IMR-90 (cell line): ENCODE results near the gene HNMT.

Experiments
- CEBPB ChIP-seq: IDR thresholded peaks from 2 replicates; pipeline ENCODE4 v1.6.1; 2012; ENCODE audit warnings: low read depth, low read length, improper control_type of control experiment
- CHD1 ChIP-seq: IDR thresholded peaks from 2 replicates; pipeline ENCODE4 v1.6.1; 2012; ENCODE audit warnings: low read depth, low read length, improper control_type of control experiment
- CTCF ChIP-seq: conservative IDR thresholded peaks from 2 replicates; pipeline ENCODE4 v1.5.1; 2012; ENCODE audit warnings: mild to moderate bottlenecking, low read depth, low read length, improper control_type of control experiment
- MAFK ChIP-seq: IDR thresholded peaks from 2 replicates; pipeline ENCODE4 v1.6.1; 2012; ENCODE audit warnings: low read depth, low read length, improper control_type of control experiment
- MAZ ChIP-seq: IDR thresholded peaks from 2 replicates; pipeline ENCODE4 v1.6.1; 2012; ENCODE audit warnings: low read depth, mild to moderate bottlenecking, low read length, improper control_type of control experiment, moderate library complexity, borderline replicate concordance
- MXI1 ChIP-seq: IDR thresholded peaks from 2 replicates; pipeline ENCODE4 v1.6.1; 2012; ENCODE audit warnings: low read depth, mild to moderate bottlenecking, low read length, moderate library complexity, borderline replicate concordance
- POLR2A ChIP-seq: IDR thresholded peaks from 2 replicates; pipeline ENCODE4 v1.6.1; 2012; ENCODE audit warnings: mild to moderate bottlenecking, low read depth, low read length
- RAD21 ChIP-seq: IDR thresholded peaks from 2 replicates; pipeline ENCODE4 v1.6.1; 2012; ENCODE audit warnings: low read length, improper control_type of control experiment
- RFX5 ChIP-seq: IDR thresholded peaks from 2 replicates; pipeline ENCODE4 v1.8.0; 2012; ENCODE audit warnings: low read depth, mild to moderate bottlenecking, low read length, moderate library complexity
- SMC3 ChIP-seq: fragments of 150-350 bp; IDR thresholded peaks from 2 replicates; pipeline ENCODE4 v1.6.1; 2016; ENCODE audit warnings: low read depth, mild to moderate bottlenecking, antibody characterized with exemption, low read length, moderate library complexity
- USF2 ChIP-seq: fragments of 150-350 bp; IDR thresholded peaks from 2 replicates; pipeline ENCODE4 v1.6.1; 2017; ENCODE audit warnings: mild to moderate bottlenecking, antibody characterized with exemption, low read length, low read depth
- TF ChIP-seq, protein P1 (sequence below): fragments of 150-350 bp; IDR thresholded peaks from 2 replicates; pipeline ENCODE4 v1.6.1; 2016; ENCODE audit warnings: low read depth, mild to moderate bottlenecking, low read length, moderate library complexity, borderline replicate concordance

GRCh38 chr2:138013639-138014038 is 49.4 kb downstream of the HNMT start:
- TF ChIP-seq CTCF, result no peak
- no peak for TF ChIP-seq SMC3
- TF ChIP-seq USF2, result no peak
- no peak for TF ChIP-seq CEBPB
- TF ChIP-seq, protein P1, sequence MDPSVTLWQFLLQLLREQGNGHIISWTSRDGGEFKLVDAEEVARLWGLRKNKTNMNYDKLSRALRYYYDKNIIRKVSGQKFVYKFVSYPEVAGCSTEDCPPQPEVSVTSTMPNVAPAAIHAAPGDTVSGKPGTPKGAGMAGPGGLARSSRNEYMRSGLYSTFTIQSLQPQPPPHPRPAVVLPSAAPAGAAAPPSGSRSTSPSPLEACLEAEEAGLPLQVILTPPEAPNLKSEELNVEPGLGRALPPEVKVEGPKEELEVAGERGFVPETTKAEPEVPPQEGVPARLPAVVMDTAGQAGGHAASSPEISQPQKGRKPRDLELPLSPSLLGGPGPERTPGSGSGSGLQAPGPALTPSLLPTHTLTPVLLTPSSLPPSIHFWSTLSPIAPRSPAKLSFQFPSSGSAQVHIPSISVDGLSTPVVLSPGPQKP, result no peak
- TF ChIP-seq MAZ, result no peak
- no peak for TF ChIP-seq MXI1
- TF ChIP-seq POLR2A, result no peak
- no peak for TF ChIP-seq RAD21
- no peak for TF ChIP-seq RFX5
- TF ChIP-seq CHD1, result no peak
- TF ChIP-seq MAFK, result no peak
